GM12878 (cell line): ENCODE results near the gene XRRA1. TPM values are rescaled to one million over a fixed set of nuclear protein-coding genes. Genes with fewer than 3 reads are reported as not detected.

Experiments
- ATAC-seq: fragments of 200-7000 bp; cut with Tn5 transposase; 3 replicates; pipeline ENCODE4 v1.9.1; 2020; ENCODE audit warnings: mild to moderate bottlenecking, moderate library complexity
- Bru-seq: library from RNA; stranded (reverse); fragments of 400-500 nt; gene quantifications from one replicate; lab custom pipeline; 2021; lab: Mats Ljungman, UMichigan
- BruChase-seq, 2 experiments: library from RNA; stranded (reverse); fragments of 400-500 nt; gene quantifications; one replicate each; lab custom pipeline; 2021; lab: Mats Ljungman, UMichigan
- BruUV-seq: library from RNA; stranded (reverse); fragments of 400-500 nt; replicated peaks from 2 replicates; lab custom pipeline; 2021; lab: Mats Ljungman, UMichigan
- CTCF ChIA-PET: fragments of 300-600 bp; sonication (Branson Sonifier 250); formaldehyde crosslinking; extraction: SDS; loops from one replicate; lab custom pipeline; 2021; ENCODE audit warnings: inconsistent platforms; lab: Yijun Ruan, JAX
- POLR2A ChIA-PET: fragments of 350-600 bp; formaldehyde crosslinking; extraction: SDS; loops from one replicate; lab custom pipeline; 2021; ENCODE audit warnings: inconsistent platforms; lab: Charles Lee
- RAD21 ChIA-PET: fragments of 300-600 bp; sonication (Branson Sonifier 250); formaldehyde crosslinking; loops from one replicate; lab custom pipeline; 2023; ENCODE audit warnings: antibody characterized with exemption; ENCODE audit not compliant: unreplicated experiment; lab: Charles Lee
- SMC1A ChIA-PET: fragments of 300-600 bp; sonication (Branson Sonifier 250); formaldehyde crosslinking; loops from one replicate; lab custom pipeline; 2023; ENCODE audit not compliant: unreplicated experiment, uncharacterized antibody; lab: Charles Lee
- DNase-seq: peaks from one replicate; pipeline ENCODE4 v3.0.0-alpha.2; 2011; ENCODE audit warnings: low read depth, low spot score
- FAIRE-seq: peaks from 3 replicates; lab custom pipeline; 2011; peaks lifted over from hg19 to GRCh38; lab: Jason Lieb, UNC
- H2AFZ ChIP-seq: 2 replicates; pipeline ENCODE4 v1.6.0; 2011; ENCODE audit warnings: low read depth, low read length, control low read depth; ENCODE audit not compliant: control insufficient read depth
- H3K27ac ChIP-seq: 2 replicates; pipeline ENCODE4 v1.5.1; 2011; ENCODE audit warnings: control low read depth; ENCODE audit not compliant: control insufficient read depth, insufficient read depth
- H3K27me3 ChIP-seq, 2 experiments: replicated peaks in 1 of 2; 2 replicates each; pipeline versions ENCODE4 v1.6.0 to v1.6.1; 2011; ENCODE audit warnings: low read length in 1 of 2; ENCODE audit not compliant: control insufficient read depth in 2 of 2, insufficient read depth in 2 of 2
- H3K36me3 ChIP-seq, 2 experiments: 2 replicates each; pipeline ENCODE4 v1.5.1; 2011; ENCODE audit warnings: low read length in 1 of 2; ENCODE audit not compliant: control insufficient read depth in 2 of 2, insufficient read depth in 2 of 2
- H3K4me1 ChIP-seq: 2 replicates; pipeline ENCODE4 v1.6.1; 2011; ENCODE audit warnings: mild to moderate bottlenecking, low read length, moderate library complexity, mixed read lengths; ENCODE audit not compliant: control insufficient read depth, insufficient read depth
- H3K4me2 ChIP-seq: 2 replicates; pipeline ENCODE4 v1.6.0; 2011; ENCODE audit warnings: control low read depth; ENCODE audit not compliant: control insufficient read depth, insufficient read depth
- H3K4me3 ChIP-seq: fragments of 200-600 bp; sonication (generic); 2 replicates; pipeline ENCODE4 v1.5.1; 2016
- H3K79me2 ChIP-seq: 2 replicates; pipeline ENCODE4 v1.6.0; 2011; ENCODE audit warnings: low read length; ENCODE audit not compliant: control insufficient read depth, insufficient read depth
- H3K9ac ChIP-seq: 2 replicates; pipeline ENCODE4 v1.8.0; 2011; ENCODE audit warnings: low read length, control low read depth, mixed read lengths; ENCODE audit not compliant: control insufficient read depth, insufficient read depth
- H3K9me3 ChIP-seq: replicated peaks from 3 replicates; pipeline ENCODE4 v1.5.1; 2011; ENCODE audit warnings: mild to moderate bottlenecking, low read length; ENCODE audit not compliant: control insufficient read depth, insufficient read depth
- H4K20me1 ChIP-seq: 2 replicates; pipeline ENCODE4 v1.6.0; 2011; ENCODE audit not compliant: control insufficient read depth, insufficient read depth
- NFYA ChIP-seq: IDR thresholded peaks from 2 replicates; pipeline ENCODE4 v1.6.1; 2011; ENCODE audit warnings: low read depth, mild to moderate bottlenecking, low read length, improper control_type of control experiment, borderline replicate concordance
- WGBS: methylation state at CpG from one replicate; pipeline ENCODE4 v1.1.6; 2016; ENCODE audit warnings: low lambda C conversion rate; ENCODE audit not compliant: insufficient replicate concordance, insufficient coverage; ENCODE audit errors: missing lambda C conversion rate; 5-methylcytosine and 5-hydroxymethylcytosine counted together
- in situ Hi-C: fragments of 300-500 bp; cut with MboI; formaldehyde crosslinking; loops from 9 replicates; pipeline ENCODE4 v1.14.3; 2018; ENCODE audit warnings: mixed read lengths
- intact Hi-C: fragments of 100-400 bp; cut with micrococcal nuclease; formaldehyde crosslinking; loops from one replicate; pipeline ENCODE4 v1.14.2; 2022; ENCODE audit not compliant: unreplicated experiment
- long read RNA-seq, 2 experiments: library from polyadenylated mRNA; unstranded; transcript quantifications; one replicate each; pipeline ENCODE4 v2.0.0, GENCODE V29; 2019 to 2020
- polyA minus RNA-seq, 3 experiments: library from RNA; depleted of rRNA, polyadenylated mRNA; stranded (reverse); fragments of >200 nt; gene quantifications; 2 replicates each; pipeline ENCODE4 v1.2.3, GENCODE V29; 2011
- polyA plus RNA-seq, 11 experiments: library from polyadenylated mRNA; depleted of rRNA in 4 of 11; unstranded in 6 of 11; stranded (reverse) in 5 of 11; fragments of >200 nt; fragmentation: Nextera tagmentation in 4 of 11; fragmentation: Illumina TruSeq in 1 of 11; extraction: Ambion mirVana in 4 of 11; extraction: Trizol in 1 of 11; gene quantifications; 1 replicate in 1 of 11; 2 replicates in 10 of 11; pipeline versions ENCODE4 v1.2.1 to v1.2.3, GENCODE V29; 2011 to 2016; ENCODE audit warnings: inconsistent platforms in 2 of 11, missing spikeins in 2 of 11, low read depth in 1 of 11
- total RNA-seq, 4 experiments: library from RNA; depleted of rRNA in 3 of 4; stranded (reverse); fragments of >200 nt in 3 of 4; fragmentation: Illumina TruSeq in 1 of 4; extraction: Trizol in 1 of 4; gene quantifications; 2 replicates each; pipeline versions ENCODE4 v1.2.1 to v1.2.3, GENCODE V29; 2013 to 2021
- TF ChIP-seq, protein P1 (sequence below): fragments of 450-650 bp; IDR thresholded peaks from 2 replicates; pipeline ENCODE4 v1.6.1; 2018; ENCODE audit warnings: borderline replicate concordance, mild to moderate bottlenecking; ENCODE audit not compliant: partially characterized antibody
- TF ChIP-seq, protein P2 (sequence below): IDR thresholded peaks from 2 replicates; pipeline ENCODE4 v1.6.1; 2012; ENCODE audit warnings: low read length, inconsistent platforms
- TF ChIP-seq, protein P3 (sequence below): IDR thresholded peaks from 2 replicates; pipeline ENCODE4 v1.6.1; 2011; ENCODE audit warnings: borderline replicate concordance, low read depth, mild to moderate bottlenecking, moderate library complexity, mixed read lengths, low read length; ENCODE audit not compliant: insufficient read depth; ENCODE audit errors: extremely low read length

Gene XRRA1, protein sequence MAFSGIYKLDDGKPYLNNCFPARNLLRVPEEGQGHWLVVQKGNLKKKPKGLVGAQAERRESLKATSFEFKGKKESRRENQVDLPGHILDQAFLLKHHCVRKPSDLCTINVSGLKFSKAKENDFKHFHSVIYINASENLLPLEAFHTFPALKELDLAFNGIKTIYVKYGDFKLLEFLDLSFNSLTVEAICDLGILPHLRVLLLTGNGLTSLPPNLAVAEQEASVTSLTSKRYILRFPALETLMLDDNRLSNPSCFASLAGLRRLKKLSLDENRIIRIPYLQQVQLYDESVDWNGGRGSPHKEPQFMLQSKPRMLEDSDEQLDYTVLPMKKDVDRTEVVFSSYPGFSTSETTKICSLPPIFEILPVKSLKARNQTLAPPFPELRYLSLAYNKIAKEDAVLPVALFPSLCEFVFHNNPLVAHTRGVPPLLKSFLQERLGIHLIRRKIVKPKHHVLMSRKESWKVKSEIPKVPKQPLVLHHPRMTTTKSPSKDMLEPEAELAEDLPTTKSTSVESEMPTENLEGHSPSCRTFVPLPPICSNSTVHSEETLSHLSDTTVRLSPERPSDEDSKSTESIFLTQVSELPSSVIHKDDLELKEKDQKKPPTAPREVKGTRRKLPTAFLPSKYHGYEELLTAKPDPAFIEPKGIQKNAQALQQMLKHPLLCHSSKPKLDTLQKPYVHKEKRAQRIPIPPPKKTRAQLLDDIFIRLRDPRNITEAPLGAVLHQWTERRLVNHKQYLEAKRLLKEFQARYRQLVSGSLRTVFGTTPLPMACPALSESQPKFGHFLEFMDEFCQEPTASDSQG
- total RNA-seq (2013; cell fraction: nucleolus; rRNA removed): 20.4 and 26.9 TPM in 2 replicates
- total RNA-seq (2014; rRNA removed) (3.7 and 4.1 TPM in 2 replicates), total RNA-seq (2014; rRNA removed; fragmentation: Illumina TruSeq; extraction: Trizol) (3.9 and 5.2 TPM in 2 replicates), total RNA-seq (2021) (7.3 and 11.0 TPM in 2 replicates), polyA plus RNA-seq (2011; rRNA removed) (3.2 and 4.6 TPM in 2 replicates), polyA plus RNA-seq (2014; fragmentation: Illumina TruSeq; extraction: Trizol) (4.6 and 5.9 TPM in 2 replicates), polyA plus RNA-seq (2014; fragmentation: Nextera tagmentation; extraction: Ambion mirVana) (1 to 10 TPM; 2.5 to 7.4 TPM), polyA plus RNA-seq (2014; rRNA removed) (3.1 and 3.9 TPM in 2 replicates), polyA plus RNA-seq (2016; fragmentation: Nextera tagmentation; extraction: Ambion mirVana) (1 to 10 TPM; 7.4 to 8.8 TPM), polyA minus RNA-seq (2011; rRNA and poly(A)+ RNA removed) (9.7 and 13.0 TPM in 2 replicates), Bru-seq, nascent RNA (percentile 50 among the genes with signal in this experiment), BruChase-seq, experiment 1, labeled RNA remaining after a 6-hour chase (percentile 47 among the genes with signal in this experiment), BruChase-seq, experiment 2, labeled RNA remaining after a 2-hour chase (percentile 52 among the genes with signal in this experiment)
- polyA plus RNA-seq (2011; ENCODE audit: low read depth): 2.0 TPM
- 3.3 and 4.0 TPM in 2 replicates for polyA plus RNA-seq (2011; cell fraction: cytosol; rRNA removed)
- polyA plus RNA-seq (2011; cell fraction: nucleus; rRNA removed): 7.3 and 10.9 TPM in 2 replicates
- polyA plus RNA-seq (2012): 3.7 and 4.3 TPM in 2 replicates
- polyA minus RNA-seq (2011; cell fraction: cytosol; rRNA and poly(A)+ RNA removed): 2.9 and 4.3 TPM in 2 replicates
- polyA minus RNA-seq (2011; cell fraction: nucleus; rRNA and poly(A)+ RNA removed): 8.6 and 12.6 TPM in 2 replicates
- long read RNA-seq, experiment 1, partial matches to known transcripts: 0 of 7 reads
- long read RNA-seq, experiment 1, other reads (novel, unspliced or antisense): 7 of 7 reads
- long read RNA-seq, experiment 2, partial matches to known transcripts: 0 of 13 reads
- long read RNA-seq, experiment 2, other reads (novel, unspliced or antisense): 13 of 13 reads

DNA sequence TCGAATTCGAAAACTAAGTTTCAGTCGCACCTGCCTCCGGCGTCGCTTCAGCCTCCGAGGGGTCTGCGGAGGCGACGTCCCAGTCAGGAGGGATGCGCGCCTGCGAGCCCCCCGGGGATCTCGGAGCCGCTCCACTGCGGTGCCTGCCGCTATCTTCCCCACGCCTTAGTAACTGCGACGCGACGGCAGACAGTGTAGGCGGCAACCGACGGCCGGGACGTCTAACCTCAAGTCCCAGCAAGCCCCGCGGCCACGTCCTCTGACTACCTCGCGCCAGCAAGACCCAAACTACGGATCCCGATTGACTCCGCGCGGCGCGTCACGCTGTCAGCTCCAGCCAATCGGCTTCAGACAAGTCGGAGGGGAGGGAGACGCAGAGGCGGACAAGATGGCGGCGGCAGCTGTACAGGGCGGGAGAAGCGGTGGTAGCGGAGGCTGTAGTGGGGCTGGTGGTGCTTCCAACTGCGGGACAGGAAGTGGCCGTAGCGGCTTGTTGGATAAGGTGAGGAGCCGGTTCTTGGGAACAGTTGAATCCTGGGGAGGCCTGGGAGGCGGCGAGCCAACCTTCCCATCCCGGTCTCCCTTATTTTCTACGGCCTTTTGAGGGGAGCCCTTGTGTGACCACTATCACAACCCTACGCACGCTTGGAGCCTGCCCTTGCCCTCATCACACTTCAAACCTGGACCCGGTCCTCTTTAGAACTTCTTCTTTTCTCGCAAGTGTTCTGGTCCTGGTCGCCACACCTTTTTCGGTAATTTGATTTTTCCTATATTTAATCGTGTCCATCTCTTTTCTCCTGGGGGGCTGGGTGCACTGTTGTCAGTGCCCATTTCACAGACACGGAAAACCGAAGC is at the start of gene XRRA1, which contains the start of gene SPCS2:
TSS of gene XRRA1 (minus strand) at position 194 of the 855 bp plus-strand sequence. CDS start 8,213 bp downstream, outside the sequence.
TSS of gene SPCS2 (plus strand) at position 369 of the 855 bp plus-strand sequence. CDS start at position 389, 20 bp downstream.
- in situ Hi-C loops (no loop called here), intact Hi-C loops (loop anchor here (2.0 kb wide), 1 partner anchor 40 kb away; the partner anchor contains the start of gene NEU3)
- Histone ChIP-seq H3K36me3 (peaks cover 0 to 6% of the 10 kb centered on the region in 2 experiments; a peak in 1 of 4 replicates), H3K27ac (peak within 1 kb of the TSS; percentile 92), H3K9ac (peak within 1 kb of the TSS; percentile 92), H3K4me1 (peaks cover 17% of the 10 kb centered on the region), H4K20me1 (no peaks in the 10 kb centered on the region), H2AFZ (peak within 1 kb of the TSS; percentile 98), H3K4me2 (peak within 1 kb of the TSS; percentile 91), H3K9me3 (no peaks in the 10 kb centered on the region; the same call in 2 of the 3 replicates), H3K4me3 (peak within 1 kb of the TSS; percentile 88), H3K79me2 (peaks cover 58% of the 10 kb centered on the region), H3K27me3 (no peaks in the 10 kb centered on the region)
- POLR2A ChIA-PET: interaction anchor here (1.1 to 1.4 kb wide), 3 partner anchors 12 to 44 kb away, joined by 3 to 4 read pairs (median 3); partner anchors contain the start of gene NEU3
- RAD21 ChIA-PET: interaction anchor here (1.0 to 2.5 kb wide), 3 partner anchors 40 to 199 kb away, joined by 3 to 7 read pairs (median 4); partner anchors contain the start of gene NEU3
- ATAC-seq: peak; percentile 94
- SMC1A ChIA-PET: interaction anchor here (0.8 to 1.4 kb wide), 7 partner anchors 8 to 153 kb away, joined by 3 to 4 read pairs (median 3); no protein-coding TSS in a partner anchor
- under 1% methylated on average over 63 of the region's 67 CpGs for WGBS
- peak; percentile 96 for FAIRE-seq
- CTCF ChIA-PET: interaction anchor here (0.6 to 0.7 kb wide), 2 partner anchors 291 to 451 kb away, joined by 3 to 4 read pairs; no protein-coding TSS in a partner anchor
- peak; percentile 96 for DNase-seq
- TSS peak; percentile 76 for BruUV-seq
- no peak for TF ChIP-seq NFYA
- TF ChIP-seq, protein P1, sequence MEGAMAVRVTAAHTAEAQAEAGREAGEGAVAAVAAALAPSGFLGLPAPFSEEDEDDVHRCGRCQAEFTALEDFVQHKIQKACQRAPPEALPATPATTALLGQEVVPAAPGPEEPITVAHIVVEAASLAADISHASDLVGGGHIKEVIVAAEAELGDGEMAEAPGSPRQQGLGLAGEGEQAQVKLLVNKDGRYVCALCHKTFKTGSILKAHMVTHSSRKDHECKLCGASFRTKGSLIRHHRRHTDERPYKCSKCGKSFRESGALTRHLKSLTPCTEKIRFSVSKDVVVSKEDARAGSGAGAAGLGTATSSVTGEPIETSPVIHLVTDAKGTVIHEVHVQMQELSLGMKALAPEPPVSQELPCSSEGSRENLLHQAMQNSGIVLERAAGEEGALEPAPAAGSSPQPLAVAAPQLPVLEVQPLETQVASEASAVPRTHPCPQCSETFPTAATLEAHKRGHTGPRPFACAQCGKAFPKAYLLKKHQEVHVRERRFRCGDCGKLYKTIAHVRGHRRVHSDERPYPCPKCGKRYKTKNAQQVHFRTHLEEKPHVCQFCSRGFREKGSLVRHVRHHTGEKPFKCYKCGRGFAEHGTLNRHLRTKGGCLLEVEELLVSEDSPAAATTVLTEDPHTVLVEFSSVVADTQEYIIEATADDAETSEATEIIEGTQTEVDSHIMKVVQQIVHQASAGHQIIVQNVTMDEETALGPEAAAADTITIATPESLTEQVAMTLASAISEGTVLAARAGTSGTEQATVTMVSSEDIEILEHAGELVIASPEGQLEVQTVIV: no peak
- TF ChIP-seq, protein P2, sequence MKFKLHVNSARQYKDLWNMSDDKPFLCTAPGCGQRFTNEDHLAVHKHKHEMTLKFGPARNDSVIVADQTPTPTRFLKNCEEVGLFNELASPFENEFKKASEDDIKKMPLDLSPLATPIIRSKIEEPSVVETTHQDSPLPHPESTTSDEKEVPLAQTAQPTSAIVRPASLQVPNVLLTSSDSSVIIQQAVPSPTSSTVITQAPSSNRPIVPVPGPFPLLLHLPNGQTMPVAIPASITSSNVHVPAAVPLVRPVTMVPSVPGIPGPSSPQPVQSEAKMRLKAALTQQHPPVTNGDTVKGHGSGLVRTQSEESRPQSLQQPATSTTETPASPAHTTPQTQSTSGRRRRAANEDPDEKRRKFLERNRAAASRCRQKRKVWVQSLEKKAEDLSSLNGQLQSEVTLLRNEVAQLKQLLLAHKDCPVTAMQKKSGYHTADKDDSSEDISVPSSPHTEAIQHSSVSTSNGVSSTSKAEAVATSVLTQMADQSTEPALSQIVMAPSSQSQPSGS: no peak
- TF ChIP-seq, protein P3, sequence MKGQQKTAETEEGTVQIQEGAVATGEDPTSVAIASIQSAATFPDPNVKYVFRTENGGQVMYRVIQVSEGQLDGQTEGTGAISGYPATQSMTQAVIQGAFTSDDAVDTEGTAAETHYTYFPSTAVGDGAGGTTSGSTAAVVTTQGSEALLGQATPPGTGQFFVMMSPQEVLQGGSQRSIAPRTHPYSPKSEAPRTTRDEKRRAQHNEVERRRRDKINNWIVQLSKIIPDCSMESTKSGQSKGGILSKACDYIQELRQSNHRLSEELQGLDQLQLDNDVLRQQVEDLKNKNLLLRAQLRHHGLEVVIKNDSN: peak; percentile 90
